Fibroblast of skin of back (primary cell): Measurements from ENCODE around the gene AFF2.

Source experiments
- DNase-seq: peaks from one replicate; pipeline ENCODE4 v3.0.0-alpha.2; 2013

The AFF2 gene

DNA sequence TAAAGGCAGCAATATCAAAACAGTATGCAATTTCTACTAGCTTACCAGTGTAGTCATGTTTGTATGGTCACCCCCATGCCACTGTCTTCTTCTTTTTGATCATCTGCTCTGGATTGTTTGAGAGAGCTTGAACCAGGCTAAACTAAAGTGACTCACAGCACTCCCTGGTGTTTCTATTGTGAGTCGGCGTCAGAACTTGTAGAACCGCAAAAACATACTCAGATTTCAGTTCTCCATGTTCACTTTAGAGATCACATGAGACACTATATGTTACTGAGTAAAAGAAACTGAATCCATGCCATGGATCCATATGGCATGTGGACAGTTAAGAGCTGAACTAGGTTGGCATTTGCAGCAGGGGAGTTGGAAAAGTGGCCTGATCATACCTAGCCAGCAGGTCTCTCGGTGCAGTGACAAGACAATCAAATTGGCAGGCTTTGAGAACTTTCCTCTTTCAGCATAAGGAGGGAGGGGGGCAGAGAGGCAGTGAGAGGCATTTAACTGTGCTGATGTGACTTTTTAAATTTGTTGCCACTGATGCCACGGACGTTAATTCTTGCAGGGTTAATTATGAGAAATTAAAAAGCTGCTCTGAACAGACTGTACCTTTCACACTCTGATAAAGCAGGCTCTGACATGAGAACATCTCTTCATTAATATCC, 88.4 kb downstream of the AFF2 start:
- DNase-seq: peak; percentile 44

DNA sequence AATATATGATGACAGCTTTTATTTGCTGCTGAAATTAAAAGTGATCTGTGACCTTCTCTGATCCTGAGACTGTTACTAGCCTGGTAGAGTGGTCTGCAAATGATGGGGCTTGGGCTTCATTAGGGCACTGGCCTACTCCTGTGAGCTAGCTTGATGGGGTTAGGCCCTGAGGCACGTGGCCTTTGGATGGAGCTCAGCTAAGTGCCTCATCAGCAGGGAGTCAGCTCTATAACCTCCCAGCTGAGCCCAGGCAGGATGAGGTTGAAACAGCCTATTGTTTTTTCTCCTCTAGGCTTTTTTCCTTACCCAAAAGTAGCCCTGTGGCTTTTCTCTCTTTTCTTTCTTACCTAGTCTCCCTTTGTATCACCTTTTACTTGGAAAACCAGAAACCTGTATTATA, 92.2 kb downstream of the AFF2 start:
- DNase-seq: no peak

- DNase-seq: no peak
Measured at GRCh38 chrX:148593146-148593545, 92.7 kb downstream of the AFF2 start.

GRCh38 chrX:148593987-148594386, 93.6 kb downstream of the AFF2 start:
- no peak for DNase-seq

DNA sequence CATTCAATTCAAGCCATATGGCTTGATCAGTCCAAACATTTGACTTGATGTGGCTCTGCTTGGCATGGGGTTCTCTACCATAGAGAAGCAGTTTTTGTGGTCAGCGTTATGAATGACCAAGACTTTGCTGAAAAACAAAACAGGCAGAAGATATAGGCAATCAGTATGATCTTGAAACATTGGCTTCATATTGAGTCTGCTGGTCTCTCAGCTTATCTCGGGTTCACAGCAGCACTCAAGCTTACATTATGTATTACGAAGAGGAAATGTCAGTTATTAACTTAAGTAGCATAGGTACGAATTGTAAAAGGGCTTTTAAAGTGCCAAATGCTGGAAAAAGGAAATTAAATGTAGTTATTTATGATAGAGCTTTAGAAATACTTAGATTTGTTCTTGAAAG, 99.0 kb downstream of the AFF2 start:
- DNase-seq: no peak

DNA sequence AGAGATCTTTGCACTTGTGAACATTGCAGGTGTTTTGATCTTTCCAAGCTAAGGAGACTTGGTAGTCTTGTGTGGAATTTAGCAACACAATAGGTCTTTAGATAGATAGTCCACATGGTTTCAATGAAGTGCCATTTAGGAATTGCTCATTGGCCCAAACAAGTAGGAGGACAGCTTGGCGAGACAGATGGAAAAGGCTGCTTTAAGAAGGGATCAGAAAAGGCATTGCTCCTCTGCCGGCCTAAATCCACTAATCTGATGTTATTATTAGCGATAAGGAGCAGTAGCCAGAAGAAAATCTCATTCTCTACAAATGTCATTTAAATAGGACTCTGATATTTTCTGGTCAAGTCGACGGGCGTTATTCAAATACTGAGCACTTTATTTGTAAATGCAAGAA, 99.7 kb downstream of the AFF2 start:
- DNase-seq: no peak

- DNase-seq: no peak
Measured at GRCh38 chrX:148600581-148600980, 100.2 kb downstream of the AFF2 start.

DNA sequence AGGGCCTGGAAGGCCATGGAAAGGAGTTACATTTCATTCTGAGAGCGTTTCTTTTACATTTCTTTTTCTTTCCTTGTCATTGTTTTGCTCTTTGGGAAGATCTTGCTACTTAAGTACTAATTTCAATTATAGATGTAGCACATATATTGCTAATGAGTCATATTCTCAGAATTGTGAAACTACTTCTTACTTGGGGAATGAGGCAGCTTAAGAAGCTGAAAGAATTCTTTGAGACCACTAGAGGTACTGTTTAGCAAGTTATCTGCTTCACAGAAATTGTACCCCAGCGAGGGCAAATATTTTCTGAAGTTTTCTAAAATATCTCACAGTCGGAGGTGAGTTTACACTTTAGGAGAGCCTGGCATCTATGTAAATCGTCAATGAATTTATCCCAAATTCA, 100.6 kb downstream of the AFF2 start:
- DNase-seq: peak; percentile 22

GRCh38 chrX:148609515-148610327, 109.3 kb downstream of the AFF2 start:
- DNase-seq: peak; percentile 1

DNA sequence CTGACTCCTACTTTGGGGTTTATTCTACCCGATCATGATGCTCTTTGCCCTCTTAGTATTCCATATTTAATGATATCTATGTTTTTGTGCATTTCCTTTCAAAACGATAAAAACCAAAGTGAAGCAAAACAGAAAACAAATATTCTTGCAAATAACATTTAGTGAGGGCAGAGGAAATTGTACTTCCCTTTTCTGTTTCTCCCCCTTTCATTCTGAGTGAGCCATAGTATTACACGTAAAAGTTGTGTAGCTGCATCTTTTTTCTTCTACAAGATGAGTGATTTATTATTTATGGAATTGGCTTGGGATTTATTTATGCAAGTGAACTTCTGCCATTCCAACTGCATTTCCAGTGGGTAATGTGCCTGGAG, 109.9 kb downstream of the AFF2 start:
- DNase-seq: no peak

- no peak for DNase-seq
Measured at GRCh38 chrX:148611993-148612392, 111.6 kb downstream of the AFF2 start.

- no peak for DNase-seq
Measured at GRCh38 chrX:148612431-148612830, 112.0 kb downstream of the AFF2 start.

- DNase-seq: no peak
Measured at GRCh38 chrX:148613636-148614035, 113.2 kb downstream of the AFF2 start.

DNA sequence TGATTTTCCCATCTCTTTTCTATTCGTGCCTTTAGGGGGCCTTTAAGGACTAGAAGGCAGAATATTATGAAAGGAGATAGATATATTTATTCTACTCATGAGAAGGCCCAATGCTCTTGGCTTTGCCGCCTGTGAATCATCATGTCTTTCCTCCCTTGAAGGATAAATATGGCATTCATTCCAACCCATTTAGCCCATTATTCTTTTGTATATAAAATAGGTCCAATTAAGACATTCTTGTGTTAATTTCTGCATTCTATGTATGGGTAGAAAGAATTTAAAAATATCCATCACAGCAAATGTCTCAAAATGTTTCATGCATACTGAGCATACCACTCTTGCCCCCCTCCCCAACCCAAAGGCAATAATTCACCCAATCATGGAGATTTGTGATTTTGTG, 115.1 kb downstream of the AFF2 start:
- no peak for DNase-seq

DNA sequence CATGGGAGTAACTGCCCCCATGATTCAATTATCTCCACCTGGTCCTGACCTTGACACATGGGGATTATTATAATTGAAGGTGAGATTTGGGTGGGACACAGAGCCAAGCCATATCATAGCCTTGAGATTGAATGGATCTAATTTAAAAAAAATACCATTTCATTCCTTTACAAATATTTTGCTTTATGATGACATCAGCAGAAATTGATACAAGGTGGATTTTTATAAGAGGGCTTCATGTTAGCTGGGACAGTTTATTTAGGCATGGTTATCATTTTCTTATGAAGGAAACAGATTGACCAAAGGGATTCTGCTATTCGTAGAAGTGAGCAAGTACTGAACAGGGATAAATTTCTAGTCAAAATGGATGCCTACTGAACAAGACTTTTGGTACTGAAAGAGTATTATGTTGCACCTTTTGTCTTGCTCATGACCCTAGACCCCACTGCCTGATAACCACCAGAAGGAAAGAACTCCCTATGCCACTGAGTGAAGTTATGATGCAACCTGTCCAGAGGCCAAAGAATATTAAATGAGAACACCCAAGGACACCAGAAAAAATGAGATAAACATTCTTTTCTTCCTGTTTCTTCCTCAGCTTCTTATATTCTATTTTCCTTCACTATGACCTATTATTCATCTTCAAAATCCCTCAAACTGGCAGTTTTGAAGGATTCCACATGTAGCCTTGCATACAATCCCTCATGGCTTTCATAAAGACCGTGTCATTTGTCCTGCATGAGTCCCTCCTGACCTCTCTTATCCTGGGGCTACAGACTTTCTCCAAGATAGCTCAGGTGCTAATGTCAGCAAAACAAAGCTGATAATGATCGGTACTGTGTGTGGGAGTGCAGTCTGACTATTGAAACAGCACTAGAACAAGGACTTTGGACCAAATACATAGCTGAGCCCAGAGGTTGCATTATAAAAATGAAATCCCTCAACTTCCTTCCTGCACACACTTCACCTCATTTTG, 118.3 kb downstream of the AFF2 start:
- no peak for DNase-seq

- DNase-seq: no peak
Measured at GRCh38 chrX:148620023-148620422, 119.6 kb downstream of the AFF2 start.

DNA sequence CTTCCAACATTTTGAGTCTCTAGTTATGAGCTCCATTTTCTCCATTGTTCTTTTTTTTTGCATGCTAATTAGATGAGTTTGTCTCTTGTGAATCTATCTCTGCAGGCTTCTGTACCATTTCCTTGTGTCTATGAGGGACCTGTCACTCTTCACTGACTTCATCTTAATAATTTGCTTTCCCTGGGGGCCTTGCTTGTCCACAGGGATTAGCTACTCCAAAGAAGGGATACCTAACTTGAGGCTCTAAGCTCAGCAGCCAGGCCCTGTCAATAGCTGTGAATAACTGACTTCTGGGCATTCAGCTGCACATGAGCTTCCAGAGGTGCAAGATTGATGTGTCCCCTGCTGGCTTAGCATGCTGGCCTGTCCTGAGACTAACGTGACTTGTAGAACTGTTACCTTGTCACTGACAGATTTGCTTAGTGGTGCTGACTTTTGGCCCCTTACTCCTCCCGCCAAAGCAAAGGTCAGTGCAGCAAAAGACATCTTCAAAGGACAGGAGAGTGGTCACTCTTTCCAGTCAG, 124.6 kb downstream of the AFF2 start:
- no peak for DNase-seq

GRCh38 chrX:148628621-148629020, 128.2 kb downstream of the AFF2 start:
- DNase-seq: no peak

- DNase-seq: no peak
Measured at GRCh38 chrX:148629434-148629833, 129.0 kb downstream of the AFF2 start.

- no peak for DNase-seq
Measured at GRCh38 chrX:148632444-148632843, 132.0 kb downstream of the AFF2 start.

- DNase-seq: no peak
Measured at GRCh38 chrX:148633218-148633908, 132.9 kb downstream of the AFF2 start.

- no peak for DNase-seq
Measured at GRCh38 chrX:148634591-148634990, 134.2 kb downstream of the AFF2 start.
